HG03159 (cell line): ENCODE results near the gene RETREG1.
"Not testable (repeated sequence)": the region's sequence is repeated elsewhere in the genome, so short reads cannot be mapped to it uniquely, and the experiment has no call there.

Experiments used
- ATAC-seq: cut with Tn5 transposase; IDR thresholded peaks from one replicate; pipeline ENCODE4 v1.9.1; 2021; ENCODE audit warnings: mild to moderate bottlenecking, moderate library complexity; ENCODE audit not compliant: unreplicated experiment

Gene RETREG1

DNA sequence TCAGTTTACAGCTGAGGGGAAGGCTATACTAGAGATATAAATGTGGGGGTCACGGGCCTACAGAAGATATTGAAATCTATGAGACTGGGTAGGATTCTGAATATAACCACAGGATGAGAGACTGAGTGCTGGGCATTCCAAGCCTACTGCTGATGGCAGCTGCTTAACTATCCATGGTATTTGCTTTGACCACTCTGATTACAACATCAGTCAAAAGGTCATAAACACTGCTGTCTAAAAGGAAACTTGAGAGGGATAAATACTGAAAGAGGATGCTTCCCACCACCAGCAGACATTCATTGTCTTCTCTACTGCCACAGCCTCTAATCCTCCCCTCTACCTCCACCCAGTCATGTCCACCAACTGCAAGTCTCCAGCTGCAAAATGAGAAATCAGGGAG, 155.0 kb downstream of the RETREG1 start:
- ATAC-seq, result no peak

DNA sequence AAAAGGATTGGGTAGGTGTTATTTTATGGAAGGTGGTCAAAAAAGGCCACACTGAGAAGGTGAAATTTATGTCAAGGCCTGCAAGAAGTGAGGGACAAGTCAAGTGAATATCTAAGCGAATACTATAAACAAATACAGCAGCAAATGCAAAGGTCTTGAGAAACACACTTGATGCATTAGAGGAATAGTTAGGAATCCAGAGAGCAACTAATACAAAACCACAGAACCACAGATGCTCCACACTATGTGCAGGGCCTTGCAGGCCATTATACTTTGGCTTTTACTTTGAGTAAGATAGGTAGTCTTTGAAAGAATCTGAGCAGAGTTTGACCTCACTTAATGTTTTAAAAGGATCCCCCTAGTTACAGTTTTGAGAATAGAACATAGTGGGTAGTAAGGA, 155.8 kb downstream of the RETREG1 start:
- ATAC-seq, result no peak

DNA sequence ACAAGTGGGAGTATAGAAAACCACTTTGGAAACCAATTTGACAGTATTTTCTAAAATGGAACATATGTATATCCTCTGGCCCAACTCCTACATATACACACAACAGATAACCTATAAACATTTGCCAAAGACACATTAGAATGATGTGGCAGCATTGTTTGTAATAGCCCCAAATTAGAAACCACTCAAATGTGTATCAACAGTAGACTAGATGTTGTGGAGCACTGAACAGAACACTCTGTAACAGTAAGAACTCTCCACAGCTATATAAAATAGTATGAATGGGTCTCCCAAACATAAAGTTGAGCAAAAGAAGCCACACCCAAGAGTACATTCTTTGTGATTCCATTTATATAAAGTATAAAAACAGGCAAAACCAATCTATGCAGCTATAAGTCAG, 157.3 kb downstream of the RETREG1 start:
- ATAC-seq, result no peak

DNA sequence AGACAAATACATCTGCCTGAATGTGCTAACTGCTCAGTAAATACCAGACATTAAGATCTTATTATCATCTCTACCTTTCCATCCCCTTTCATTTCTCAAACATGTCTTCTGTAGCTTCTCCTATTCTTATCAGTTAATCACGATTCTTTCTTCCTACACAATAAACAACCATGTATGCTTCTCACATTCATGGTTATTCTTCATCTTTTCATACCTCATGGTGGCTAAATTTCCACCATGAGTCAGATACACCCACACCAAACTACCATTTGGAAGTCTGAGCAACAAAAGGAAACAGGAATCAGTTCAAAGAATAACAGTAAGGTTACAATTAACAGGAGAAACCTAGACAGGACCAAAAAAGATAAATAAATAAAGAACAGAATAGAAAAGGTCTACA, 158.9 kb downstream of the RETREG1 start:
- no peak for ATAC-seq

DNA sequence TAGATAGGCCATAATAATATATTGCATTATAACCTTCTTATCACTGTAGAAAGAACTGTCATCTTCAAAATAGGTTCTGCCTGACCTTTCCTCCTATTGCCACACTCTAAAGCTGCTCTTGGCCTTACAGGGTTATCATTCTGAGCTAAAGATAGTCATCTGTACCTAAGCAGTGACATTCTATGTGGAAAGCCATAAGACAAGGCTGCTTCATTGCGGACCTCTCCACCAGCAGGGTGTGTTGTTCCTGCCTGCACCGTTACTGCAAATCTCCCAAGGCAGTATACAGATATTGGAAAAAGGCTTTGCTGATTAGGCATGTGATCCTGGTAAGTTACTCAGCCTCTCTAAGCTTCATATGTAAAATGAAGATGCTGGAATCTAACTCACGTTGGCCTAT, 159.3 kb downstream of the RETREG1 start:
- ATAC-seq, result no peak

DNA sequence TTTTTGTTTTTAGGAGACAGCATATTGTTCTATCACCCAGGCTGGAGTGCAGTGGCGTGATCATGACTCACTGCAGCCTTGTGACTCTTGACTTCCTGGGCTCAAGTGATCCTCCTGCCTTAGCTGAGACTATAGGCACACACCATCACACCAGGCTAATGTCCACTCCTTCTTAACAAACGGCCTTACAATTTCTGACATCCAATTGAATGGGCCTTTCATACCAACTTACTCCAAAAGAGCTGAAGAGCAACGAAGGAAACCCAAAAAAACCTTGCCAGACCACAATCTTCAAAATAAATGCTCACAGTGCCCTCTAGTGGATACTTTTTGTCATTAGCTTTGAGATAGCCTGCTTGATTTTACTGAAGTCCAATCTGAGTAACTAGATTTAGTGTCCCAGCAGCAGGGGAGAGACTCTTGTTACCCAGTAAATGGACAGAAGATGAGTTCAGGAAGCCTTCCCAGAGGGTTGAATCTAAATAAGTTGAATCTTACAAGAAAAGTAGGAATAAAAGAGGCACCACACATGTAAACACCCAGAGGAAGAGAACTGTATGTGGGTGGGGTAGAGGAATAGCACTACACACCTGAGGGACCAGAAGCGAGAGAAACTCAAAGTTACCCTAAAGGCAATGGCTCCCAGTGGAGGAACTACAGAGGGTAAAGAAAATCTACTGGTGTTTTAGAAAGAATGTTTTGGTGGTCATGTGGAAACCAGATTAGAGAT, 160.5 kb downstream of the RETREG1 start:
- ATAC-seq, result peak; percentile 76

DNA sequence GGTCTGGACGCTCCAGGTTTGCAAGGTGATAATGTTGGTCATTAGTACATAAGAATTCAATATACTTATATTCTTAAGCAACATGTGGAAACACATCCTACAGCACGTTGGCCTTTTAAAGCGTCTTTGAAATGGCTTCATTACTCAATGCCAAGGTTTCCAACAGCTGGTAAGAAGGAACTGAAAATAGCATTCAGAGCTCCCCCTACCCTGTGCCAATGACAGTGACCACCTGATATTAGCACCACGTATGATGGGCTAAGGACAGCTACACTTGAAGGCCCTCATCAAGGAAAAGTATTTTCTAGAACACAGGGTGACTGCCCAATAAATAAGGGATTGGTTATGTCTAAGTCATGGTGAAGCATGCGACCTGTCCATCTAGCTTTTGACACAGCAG, 161.1 kb downstream of the RETREG1 start:
- no peak for ATAC-seq

DNA sequence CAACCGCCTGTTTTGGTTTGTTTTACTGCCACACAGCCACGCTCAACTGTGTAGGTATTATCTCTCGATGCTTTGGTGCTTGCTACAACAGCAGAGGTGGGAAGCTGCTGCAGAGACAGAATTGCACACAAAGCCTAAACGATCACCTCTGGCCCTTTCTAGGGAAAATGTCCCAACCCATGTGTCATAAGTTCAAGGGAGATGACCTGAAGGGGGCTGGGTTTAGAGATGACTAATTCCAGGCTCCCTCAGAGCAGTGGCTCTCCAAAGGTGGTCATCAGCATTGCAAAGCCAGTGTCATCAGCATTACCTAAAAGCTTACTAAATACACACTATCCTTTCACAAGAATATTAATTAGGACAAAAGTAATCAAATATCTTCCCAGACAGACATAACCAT, 162.1 kb downstream of the RETREG1 start:
- no peak for ATAC-seq

DNA sequence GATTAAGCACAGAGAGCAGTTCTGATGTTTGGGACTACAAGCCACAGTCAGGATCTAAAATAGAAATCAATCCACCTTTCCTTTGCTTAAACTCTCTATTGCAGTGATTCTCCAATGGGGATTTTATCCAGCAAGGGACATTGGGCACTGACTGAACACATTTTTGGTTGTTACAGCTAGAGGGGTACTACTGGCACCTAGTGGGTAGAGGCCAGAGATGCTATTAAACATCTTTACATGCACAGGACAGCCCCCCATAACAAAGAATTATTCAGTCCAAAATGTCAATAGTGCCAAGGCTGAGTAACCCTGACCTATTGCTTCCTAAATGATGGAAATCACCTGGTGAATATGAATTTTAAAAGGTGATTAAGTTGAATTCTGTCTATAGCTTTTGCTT, 163.2 kb downstream of the RETREG1 start:
- ATAC-seq, result no peak

DNA sequence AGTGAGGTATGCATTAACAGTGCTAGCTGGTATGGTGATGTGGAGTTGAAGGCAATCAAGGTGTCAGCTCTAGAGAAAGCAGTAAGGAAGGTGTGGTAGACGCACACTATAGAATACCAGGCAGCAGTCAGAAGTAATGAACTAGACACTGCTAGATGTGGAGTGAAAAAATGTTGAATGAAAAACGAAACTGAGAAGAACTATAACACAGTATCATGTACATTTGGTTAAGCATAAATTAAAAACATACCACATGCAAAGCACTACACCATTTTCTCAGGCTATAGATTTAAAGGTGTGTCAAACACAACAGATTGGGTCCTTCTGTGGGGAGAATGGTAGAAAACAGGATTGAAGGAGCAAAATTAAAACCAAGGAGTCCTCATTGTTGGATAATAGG, 166.6 kb downstream of the RETREG1 start:
- ATAC-seq, result peak; percentile 60

DNA sequence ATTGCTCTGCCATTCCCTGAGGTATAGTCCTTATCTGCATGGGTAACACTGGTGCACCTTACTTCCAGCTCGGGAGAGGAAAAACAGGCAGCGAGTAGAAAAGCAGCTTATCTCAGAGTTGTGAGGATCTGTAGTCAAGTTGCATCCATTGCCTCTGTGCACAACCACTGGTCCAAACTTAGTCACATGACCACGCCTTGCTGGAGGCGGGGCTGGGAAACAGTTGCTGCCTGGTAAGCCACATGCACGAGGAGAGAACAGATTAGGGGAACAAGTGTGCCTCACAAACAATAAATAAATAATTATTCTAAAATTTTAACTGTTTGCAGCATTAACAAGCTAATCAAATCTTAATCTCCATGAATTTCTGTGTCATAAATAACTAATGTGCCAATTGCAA, 169.8 kb downstream of the RETREG1 start:
- ATAC-seq, result no peak

DNA sequence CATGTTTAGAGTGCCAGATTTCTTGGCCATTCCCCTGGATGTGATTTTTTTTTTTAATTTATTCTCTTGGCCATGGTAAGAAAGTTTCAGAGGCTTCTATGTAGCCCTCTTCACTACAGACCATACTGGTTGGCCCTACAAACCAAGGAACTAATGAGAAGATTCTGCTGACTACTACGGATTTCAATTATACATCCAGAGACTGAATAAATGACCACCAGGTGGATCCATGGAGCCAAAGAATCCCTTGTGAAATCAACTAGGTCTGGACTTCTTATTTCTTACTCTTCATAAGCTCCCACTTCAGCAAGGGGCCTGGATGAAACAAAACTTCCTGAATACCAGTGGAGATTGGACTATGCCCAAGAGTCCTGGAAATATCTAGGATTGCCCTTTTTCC, 178.8 kb downstream of the RETREG1 start:
- no peak for ATAC-seq

DNA sequence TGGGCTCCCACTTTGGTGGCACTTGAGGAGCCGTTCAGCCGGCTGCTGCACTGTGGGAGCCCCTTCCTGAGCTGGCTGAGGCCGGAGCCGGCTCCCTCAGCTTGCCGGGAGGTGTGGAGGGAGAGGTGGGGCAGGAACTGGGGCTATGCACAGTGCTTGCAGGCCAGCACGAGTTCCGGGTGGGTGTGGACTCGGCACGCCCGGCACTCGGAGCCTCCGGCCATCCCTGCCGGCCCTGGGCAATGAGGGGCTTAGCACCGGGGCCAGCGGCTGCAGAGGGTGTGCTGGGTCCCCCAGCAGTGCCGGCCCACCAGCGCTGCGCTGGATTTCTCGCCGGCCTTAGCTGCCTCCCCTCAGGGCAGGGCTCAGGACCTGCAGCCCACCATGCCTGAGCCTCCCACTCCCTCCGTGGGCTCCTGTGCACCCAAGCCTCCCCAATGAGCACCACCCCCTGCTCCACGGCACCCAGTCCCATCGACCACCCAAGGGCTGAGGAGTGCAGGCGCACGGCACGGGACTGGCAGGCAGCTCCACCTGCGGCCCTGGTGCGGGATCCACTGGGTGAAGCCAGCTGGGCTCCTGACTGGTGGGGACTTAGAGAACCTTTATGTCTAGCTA, 180.6 kb downstream of the RETREG1 start:
- ATAC-seq, result not testable (repeated sequence)

DNA sequence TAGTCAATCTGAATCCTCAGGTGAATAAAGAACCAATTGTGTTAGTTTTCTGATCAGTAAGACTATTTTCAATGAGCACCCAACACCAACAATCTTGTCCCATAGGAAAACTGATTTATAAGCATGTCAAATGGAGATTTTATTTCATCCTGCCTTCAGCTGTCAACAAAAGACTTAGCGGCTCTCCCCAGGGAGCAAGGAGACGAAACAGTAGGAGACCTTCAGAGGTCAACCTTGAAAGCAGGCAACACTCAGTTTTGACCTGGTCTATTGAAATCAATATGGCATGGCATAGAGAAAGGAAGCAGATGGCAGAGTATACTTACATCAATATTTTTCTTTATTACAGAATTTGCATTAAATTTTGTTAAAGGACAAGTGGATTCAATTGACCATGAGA, 185.3 kb downstream of the RETREG1 start:
- no peak for ATAC-seq

DNA sequence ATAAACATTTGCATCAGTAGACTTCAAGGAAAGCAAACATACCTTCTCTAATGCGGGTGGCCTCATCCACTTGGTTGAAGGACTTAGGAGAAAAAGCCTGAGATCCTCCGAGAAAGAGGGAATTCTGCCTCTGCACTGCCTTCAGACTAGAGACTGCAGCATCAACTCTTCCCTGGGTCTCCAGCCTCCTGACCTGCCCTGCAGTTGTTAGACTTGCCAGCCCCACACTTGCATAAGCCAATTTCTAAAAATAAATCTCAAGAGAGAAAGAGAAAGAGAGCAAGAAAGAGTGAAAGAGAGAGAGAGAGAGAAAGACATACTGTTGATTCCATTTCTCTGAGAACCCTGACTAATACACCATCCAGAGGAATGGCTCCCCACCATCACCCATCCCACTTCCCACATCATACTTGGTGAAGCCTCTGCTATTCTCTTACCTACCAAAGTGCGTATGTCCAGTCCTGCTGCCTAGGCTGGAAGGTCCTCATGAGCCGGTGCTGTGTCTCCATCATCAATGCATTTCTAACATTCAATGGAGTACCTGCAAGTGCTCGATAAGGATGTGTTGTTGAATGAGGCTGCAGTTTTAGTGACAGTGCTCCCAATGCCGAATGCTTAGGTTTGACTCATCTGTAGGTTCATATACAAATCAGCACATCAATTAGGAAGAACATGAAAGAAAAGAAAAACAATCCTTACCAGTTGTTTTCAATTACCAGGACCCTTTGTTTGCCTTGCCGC, 186.3 kb downstream of the RETREG1 start:
- ATAC-seq, result no peak

DNA sequence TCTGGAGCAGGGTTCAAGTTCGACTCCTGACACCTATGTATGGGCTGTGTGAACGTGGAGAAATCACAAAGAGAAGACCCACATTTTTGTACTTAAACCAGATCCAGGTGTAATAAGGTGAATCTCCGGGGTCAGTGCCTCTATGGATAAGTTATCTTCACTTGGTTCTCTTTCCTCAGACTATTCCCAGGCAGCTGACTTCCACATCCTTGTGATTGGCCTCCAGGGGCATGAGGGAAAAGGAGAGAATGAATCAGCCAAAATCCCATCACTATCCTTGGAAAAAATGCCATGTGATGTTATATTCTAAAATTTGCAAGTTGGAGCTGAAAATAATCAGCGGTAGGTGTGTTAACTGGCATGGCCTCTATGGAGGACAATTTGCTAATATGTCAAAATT, 188.4 kb downstream of the RETREG1 start:
- ATAC-seq, result no peak

DNA sequence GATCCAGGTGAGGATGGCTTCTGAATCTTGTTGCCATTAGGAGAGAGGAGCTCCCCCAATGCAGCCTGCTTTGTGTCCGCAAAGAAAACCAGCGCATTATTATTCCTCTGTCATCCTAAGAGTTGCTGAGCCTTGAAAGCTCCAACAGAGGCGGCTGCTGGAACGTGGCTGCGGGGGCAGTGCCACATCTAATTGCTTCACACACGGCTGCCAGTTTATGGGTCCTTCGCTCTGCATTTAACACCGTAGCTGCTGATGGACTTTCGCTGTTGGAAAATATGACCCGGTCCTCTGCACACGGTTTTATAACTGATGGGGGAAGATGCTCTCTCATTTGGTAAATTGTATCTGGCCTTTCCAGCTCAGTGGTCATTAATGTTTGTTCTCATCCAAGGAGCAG, 189.2 kb downstream of the RETREG1 start:
- no peak for ATAC-seq
